SK-N-MC (cell line): Measurements from ENCODE around the gene ZNF221.
"Not testable (repeated sequence)": the region's sequence is repeated elsewhere in the genome, so short reads cannot be mapped to it uniquely, and the experiment has no call there.

ENCODE experiments used
- DNase-seq: peaks from one replicate; pipeline ENCODE4 v3.0.0-alpha.2; 2011; ENCODE audit warnings: low read depth, low spot score
- H3K27ac ChIP-seq: fragments of 200-600 bp; sonication (generic); 2 replicates; pipeline ENCODE4 v1.5.1; 2016; ENCODE audit warnings: mixed run types
- H3K36me3 ChIP-seq: fragments of 200-600 bp; sonication (generic); 2 replicates; pipeline ENCODE4 v1.6.1; 2017; ENCODE audit warnings: antibody characterized with exemption, low read length, mixed read lengths; ENCODE audit not compliant: insufficient read depth
- H3K4me3 ChIP-seq: fragments of 200-600 bp; sonication (generic); 2 replicates; pipeline ENCODE4 v1.5.1; 2016
- H3K9ac ChIP-seq: fragments of 200-600 bp; sonication (generic); 2 replicates; pipeline ENCODE4 v1.8.0; 2017; ENCODE audit warnings: mixed run types, mixed read lengths; ENCODE audit not compliant: insufficient read length
- H3K9me3 ChIP-seq: fragments of 200-600 bp; sonication (generic); 2 replicates; pipeline ENCODE4 v1.6.1; 2017; ENCODE audit warnings: low read depth, mild to moderate bottlenecking, antibody characterized with exemption, low read length, moderate library complexity, mixed read lengths
- EZH2 ChIP-seq: fragments of 200-600 bp; sonication (generic); IDR thresholded peaks from one replicate; pipeline ENCODE4 v1.6.1; 2017; ENCODE audit warnings: antibody characterized with exemption
- FOXP2 ChIP-seq: optimal IDR thresholded peaks from 2 replicates; pipeline ENCODE3; 2011; ENCODE audit warnings: mild to moderate bottlenecking, moderate library complexity; ENCODE audit not compliant: insufficient read depth; ENCODE audit errors: extremely low read length, control extremely low read depth
- POLR2AphosphoS5 ChIP-seq: IDR thresholded peaks from 2 replicates; pipeline ENCODE4 v1.6.1; 2012; ENCODE audit warnings: mild to moderate bottlenecking, low read depth, low read length, borderline replicate concordance

ZNF221 gene

DNA sequence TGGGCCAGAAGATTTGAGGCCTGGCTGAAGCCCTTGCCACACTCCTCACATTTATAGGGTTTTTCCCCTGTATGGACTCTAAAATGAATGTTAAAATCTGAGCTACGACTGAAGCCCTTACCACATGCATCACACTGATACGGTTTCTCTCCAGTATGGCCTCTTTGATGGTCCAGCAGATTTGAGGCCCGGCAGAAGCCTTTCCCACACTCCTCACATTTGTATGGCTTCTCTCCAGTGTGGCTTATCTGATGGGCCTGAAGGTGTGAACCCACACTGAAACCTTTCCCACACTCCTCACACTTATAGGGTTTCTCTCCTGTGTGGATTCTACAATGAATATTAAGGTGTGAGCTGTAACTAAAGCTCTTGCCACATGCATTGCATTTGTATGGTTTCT is 37.0 kb upstream of the ZNF221 start:
- Histone ChIP-seq H3K4me3 (no peak overlapping the region; the same call in 1 of the 2 replicates), H3K36me3 (peaks cover 62% of the 10 kb centered on the region), H3K27ac (no peak overlapping the region), H3K9ac (no peak overlapping the region), H3K9me3 (peaks cover 33% of the 10 kb centered on the region)
- TF ChIP-seq FOXP2: no peak
- no peak for TF ChIP-seq EZH2
- no peak for TF ChIP-seq POLR2AphosphoS5
- DNase-seq: no peak

DNA sequence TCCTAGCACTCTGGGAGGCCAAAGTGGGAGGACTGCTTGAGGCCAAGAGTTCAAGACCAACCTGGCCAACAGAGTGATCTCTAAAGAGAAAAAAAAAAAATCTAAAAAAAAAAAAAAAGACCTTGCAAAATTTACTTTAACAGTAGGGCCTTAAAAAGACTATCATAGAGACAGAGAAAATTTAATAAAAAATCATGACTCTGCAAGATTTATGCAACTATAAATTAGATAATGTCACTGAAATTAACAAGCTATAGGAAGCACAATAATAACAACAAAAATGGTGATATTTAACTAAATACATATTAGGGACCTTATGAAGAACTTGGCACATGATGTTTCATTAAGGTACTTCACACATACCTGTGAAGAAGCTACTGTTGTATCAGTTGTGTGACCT is 27.2 kb upstream of the ZNF221 start:
- TF ChIP-seq EZH2: no peak
- no peak for TF ChIP-seq FOXP2
- no peak for TF ChIP-seq POLR2AphosphoS5
- Histone ChIP-seq H3K9ac (no peak overlapping the region), H3K36me3 (peaks cover 98% of the 10 kb centered on the region), H3K4me3 (no peak overlapping the region), H3K9me3 (no peaks in the 10 kb centered on the region), H3K27ac (no peak overlapping the region)
- DNase-seq: no peak

DNA sequence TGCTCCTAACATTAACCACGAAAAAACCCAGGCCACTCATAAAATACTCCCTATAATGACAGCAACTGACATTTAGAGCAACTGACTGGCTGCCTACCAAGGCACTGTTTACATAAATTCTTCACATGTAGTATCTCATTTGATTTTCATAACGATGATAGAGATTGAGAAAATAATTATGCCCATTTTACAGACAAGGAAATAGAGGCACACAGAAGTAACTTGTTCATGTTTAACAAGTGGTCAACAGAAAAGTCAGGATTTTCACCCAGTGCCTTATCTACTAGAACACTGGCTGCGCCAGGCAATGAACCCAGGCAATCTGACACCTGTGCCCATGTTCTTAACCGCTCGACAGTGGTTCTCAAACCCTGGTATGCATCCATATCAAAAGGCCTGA is 22.2 kb upstream of the ZNF221 start:
- TF ChIP-seq FOXP2 (no peak), POLR2AphosphoS5 (no peak), EZH2 (no peak)
- peaks cover 93% of the 10 kb centered on the region for H3K36me3 ChIP-seq

DNA sequence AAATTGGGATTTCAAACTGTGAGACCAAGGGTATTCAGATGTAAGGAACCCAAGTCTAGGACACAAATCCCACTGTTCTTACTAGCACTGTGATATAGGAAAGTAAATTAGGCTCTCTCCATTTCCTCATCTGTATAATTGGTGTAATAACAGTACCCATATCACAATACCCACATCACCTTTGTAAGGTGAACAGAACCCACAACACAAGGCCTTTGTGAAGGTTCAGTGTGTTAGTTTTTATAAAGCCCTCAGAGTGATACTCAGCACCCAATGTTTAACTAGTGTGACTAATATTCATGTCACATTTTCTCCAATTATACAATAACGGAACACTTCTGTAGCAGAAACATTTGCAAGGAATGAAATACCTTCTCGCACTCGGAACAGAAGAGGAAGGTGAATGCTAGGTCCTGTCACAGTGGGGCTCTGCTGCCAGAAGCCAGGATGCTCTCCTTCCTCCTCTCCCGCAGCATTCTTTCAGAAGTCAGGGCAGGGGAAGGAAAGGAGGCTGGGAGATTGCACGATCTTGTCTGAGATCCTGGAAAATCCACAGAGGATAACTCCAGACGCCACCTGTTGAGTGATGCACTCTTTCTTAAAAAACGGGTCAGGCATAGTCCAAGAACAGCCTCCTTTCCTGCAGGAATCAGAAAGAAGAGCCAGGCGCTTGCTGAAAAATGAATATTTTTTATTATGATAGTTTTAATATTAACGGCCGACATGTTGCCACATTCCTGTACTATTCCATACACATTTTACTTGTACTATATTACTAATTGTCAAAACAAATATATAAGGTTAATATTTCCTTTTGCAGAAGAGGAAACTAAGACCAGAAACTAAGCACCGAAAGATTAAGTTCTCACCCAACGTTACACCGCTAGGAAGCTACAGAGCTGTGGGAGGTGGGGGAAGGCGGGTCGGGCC is 16.7 kb upstream of the ZNF221 start:
- peak overlapping the region; percentile 97 for H3K4me3 ChIP-seq
- H3K9me3 ChIP-seq: no peaks in the 10 kb centered on the region
- peak overlapping the region; percentile 42; the same call in 1 of the 2 replicates for H3K27ac ChIP-seq
- peaks cover 39% of the 10 kb centered on the region for H3K36me3 ChIP-seq
- no peak for DNase-seq
- TF ChIP-seq EZH2 (no peak), POLR2AphosphoS5 (no peak), FOXP2 (no peak)
- H3K9ac ChIP-seq: peak overlapping the region; percentile 95

More for the DNA sequence above, 22.2 kb upstream of the ZNF221 start:
- Histone ChIP-seq H3K27ac (no peak overlapping the region), H3K9me3 (no peaks in the 10 kb centered on the region), H3K9ac (no peak overlapping the region), H3K4me3 (no peak overlapping the region)
- DNase-seq: no peak

DNA sequence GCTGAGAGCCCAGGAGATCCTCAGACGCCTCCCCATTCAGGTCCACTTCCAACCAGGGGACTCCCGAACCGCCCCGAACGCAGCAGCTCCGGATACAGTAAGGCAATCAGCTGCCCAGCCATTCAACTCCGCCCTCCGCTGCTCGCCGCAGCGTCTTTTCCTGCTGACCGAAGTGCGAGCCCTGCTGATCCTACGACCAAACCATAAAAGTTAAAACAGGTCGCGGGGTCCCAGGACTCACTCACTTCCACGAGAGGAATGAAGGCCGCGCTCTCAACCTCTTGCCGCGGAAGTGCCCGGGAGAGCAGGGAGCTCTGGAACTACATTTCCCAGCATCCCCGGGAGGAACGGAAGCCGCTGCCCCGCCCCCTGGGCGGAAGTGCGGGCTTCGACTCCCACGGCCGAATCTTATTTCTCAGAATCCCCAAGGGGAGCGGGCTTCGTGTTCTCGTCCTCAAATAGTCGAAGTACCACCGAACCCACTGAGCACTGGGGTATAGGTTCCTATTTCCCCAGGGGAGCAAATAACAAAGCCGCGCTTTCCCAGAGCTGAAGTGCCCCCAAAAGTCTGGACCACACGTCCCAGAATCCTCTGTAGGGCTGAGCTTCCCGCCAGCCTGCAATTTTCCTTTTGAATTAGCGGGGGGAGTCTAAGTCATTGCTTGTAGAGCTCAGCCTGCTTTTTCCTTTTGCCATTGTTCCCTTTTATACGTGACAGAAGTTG is 15.9 kb upstream of the ZNF221 start, which contains the start of gene ZNF45:
Gene ZNF45 (minus strand): TSS at position 298 of the 724 bp plus-strand sequence. CDS start 13,097 bp downstream, outside the sequence.
- TF ChIP-seq EZH2 (no peak), POLR2AphosphoS5 (peak; percentile 88), FOXP2 (no peak)
- Histone ChIP-seq H3K9ac (peak within 1 kb of the TSS; percentile 95), H3K36me3 (peaks cover 31% of the 10 kb centered on the region), H3K9me3 (peaks cover 2% of the 10 kb centered on the region; the same call in 1 of the 2 replicates), H3K4me3 (peak within 1 kb of the TSS; percentile 97), H3K27ac (peak within 1 kb of the TSS; percentile 42; the same call in 1 of the 2 replicates)
- DNase-seq: peak; percentile 52

DNA sequence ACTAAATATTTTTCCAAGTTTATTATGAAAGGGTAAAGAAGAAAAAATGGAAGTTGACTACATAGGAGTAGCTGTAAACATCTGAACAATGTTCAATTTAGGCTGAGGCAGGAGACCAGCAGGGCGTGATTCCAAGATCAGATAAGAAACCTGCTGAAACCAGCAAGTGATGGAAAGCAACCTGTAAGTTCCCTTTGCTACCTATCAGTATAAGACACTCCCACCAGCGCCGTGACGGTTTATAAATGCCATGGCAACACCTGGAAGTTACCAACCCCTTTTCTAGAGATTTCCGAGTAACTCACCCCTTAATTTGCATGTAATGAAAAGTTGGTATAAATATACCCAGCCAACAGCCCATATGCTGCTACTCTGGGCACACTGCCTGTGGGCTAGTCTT is 14.8 kb upstream of the ZNF221 start:
- no peak overlapping the region for H3K4me3 ChIP-seq
- H3K27ac ChIP-seq: no peak overlapping the region
- peaks cover 3% of the 10 kb centered on the region; the same call in 1 of the 2 replicates for H3K9me3 ChIP-seq
- H3K9ac ChIP-seq: no peak overlapping the region
- TF ChIP-seq EZH2 (no peak), POLR2AphosphoS5 (no peak), FOXP2 (no peak)
- DNase-seq: no peak
- H3K36me3 ChIP-seq: peaks cover 20% of the 10 kb centered on the region

DNA sequence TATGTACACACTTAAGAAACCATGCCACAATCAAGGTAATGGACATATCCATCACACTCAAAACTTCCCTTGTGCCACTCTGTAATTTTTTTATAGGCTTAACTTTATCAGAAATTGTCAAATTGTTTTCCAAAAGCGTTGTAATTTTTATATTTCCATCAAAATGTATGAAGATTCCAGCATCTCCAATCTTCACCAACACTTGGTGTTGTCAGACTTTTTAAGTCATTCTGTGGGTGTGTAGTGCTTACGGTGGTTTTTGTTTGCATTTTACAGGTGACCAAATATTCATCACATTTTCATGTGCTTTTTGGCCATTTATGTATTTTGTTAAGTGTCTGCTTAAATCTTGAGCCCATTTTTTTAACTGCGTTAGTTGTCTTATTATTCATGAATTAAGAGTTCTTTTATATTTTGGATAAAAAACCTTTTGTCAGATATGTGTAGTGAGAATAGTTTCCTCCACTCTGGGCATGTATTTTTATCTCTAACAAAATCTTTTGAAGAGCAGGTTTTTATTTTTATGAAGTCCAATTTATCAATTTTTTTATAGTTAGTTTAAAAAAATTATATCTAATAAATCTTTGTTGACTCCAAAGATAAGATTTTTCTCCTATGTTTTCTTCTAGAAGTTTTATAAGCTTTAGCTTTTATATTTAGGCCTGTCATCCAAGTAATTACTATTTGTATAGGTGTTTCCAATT is 11.3 kb upstream of the ZNF221 start:
- no peak overlapping the region for H3K27ac ChIP-seq
- H3K9ac ChIP-seq: no peak overlapping the region
- no peak overlapping the region for H3K4me3 ChIP-seq
- no peaks in the 10 kb centered on the region for H3K36me3 ChIP-seq
- peaks cover 3% of the 10 kb centered on the region; the same call in 1 of the 2 replicates for H3K9me3 ChIP-seq
- no peak for DNase-seq
- TF ChIP-seq POLR2AphosphoS5: no peak

DNA sequence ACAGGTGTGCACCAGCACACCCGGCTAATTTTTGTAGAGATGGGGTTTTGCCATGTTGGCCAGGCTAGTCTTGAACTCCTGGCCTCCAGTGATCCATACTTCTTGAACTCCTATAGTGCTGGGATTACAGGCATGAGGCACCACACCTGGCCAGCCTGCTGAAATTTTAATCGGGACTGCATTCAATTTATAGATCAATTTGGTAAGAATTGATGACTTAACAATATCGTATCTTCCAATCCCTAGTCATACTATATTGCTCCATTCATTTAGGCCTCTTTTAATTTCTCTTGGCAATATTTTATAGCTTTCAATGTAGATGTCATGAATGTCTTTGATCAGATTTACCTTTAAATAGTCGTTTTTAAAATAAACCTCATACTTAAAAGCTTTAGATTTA is 10.3 kb upstream of the ZNF221 start:
- no peak for DNase-seq
- TF ChIP-seq EZH2: no peak
- TF ChIP-seq POLR2AphosphoS5: no peak
- peaks cover 3% of the 10 kb centered on the region; the same call in 1 of the 2 replicates for H3K9me3 ChIP-seq

DNA sequence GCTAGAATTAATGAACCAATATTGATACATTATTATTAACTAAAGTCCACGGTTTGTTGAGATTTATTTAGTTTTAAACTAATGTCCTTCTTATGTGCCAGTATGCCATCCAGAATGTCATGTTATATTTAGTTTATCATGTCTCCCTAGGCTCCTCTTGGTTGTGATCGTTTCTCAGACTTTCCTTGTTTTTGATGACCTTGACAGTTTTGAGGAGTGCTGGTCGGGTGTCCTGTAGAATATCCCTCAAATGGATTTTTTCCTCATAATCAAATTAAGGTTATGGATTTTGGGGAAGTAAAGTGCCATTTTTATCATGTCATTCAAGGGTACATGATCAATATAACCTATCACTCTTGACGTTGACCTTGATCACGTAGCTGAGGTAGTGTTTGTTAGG is 9.8 kb upstream of the ZNF221 start:
- Histone ChIP-seq H3K27ac (no peak overlapping the region), H3K9ac (no peak overlapping the region), H3K36me3 (no peaks in the 10 kb centered on the region), H3K4me3 (no peak overlapping the region), H3K9me3 (peaks cover 3% of the 10 kb centered on the region; the same call in 1 of the 2 replicates)
- TF ChIP-seq EZH2 (no peak), POLR2AphosphoS5 (no peak), FOXP2 (no peak)
- no peak for DNase-seq

More for the DNA sequence above, 10.3 kb upstream of the ZNF221 start:
- H3K9ac ChIP-seq: no peak overlapping the region
- H3K36me3 ChIP-seq: no peaks in the 10 kb centered on the region
- no peak overlapping the region for H3K27ac ChIP-seq
- no peak overlapping the region for H3K4me3 ChIP-seq

DNA sequence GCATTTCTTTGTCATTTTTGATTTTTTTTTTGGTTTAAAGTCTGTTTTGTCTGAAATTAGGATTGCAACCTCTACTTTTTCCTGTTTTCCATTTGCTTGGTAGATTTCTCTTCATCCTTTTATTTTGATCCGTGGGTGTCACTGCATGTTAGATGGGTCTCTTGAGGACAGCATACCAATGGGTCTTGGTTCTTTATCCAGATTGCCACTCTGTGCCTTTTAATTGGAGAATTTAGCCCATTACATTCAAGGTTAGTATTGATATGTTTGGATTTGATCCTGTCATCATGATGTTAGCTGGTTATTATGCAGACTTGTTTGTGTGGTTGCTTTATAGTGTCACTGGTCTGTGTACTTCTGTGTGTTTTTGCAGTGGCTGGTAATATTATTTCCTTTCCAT is 3.6 kb upstream of the ZNF221 start:
- H3K9ac ChIP-seq, H3K27ac ChIP-seq: not testable (repeated sequence)

DNA sequence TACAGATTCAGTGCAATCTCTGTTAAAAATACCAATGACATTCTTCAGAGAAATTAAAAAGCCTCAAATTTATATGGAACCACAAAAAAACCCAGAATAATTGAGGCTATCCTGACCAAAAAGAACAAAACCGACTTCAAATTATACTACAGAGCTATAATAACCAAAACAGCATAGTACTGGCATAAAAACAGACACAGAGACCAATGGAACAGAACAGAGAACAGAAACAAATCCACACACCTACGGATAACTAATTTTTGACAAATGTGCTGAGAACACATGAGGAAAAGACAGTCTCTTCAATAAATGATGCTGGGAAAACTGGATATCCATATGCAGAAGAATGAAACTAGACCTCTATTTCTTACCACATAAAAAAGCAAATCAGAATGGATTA is 1.2 kb upstream of the ZNF221 start:
- H3K9ac ChIP-seq, H3K27ac ChIP-seq, H3K36me3 ChIP-seq, DNase-seq, H3K9me3 ChIP-seq, H3K4me3 ChIP-seq: not testable (repeated sequence)

More for the DNA sequence above, 3.6 kb upstream of the ZNF221 start:
- not testable (repeated sequence) for H3K4me3 ChIP-seq, DNase-seq, H3K9me3 ChIP-seq, H3K36me3 ChIP-seq
